Globus pallidus (tissue), 1 donor: Measurements from ENCODE around the gene CAB39.

Experiments
- DNase-seq: peaks from one replicate; pipeline ENCODE4 v3.0.0-alpha.2; 2015; ENCODE audit warnings: low spot score

CAB39 gene

GRCh38 chr2:230821261-230821990 lies 108.8 kb downstream of the CAB39 start:
- no peak for DNase-seq

- no peak for DNase-seq
Observed at GRCh38 chr2:230821991-230822520, 109.4 kb downstream of the CAB39 start.

GRCh38 chr2:230823264-230823964 lies 110.8 kb downstream of the CAB39 start:
- no peak for DNase-seq

GRCh38 chr2:230824406-230824978 lies 111.8 kb downstream of the CAB39 start:
- DNase-seq, result peak; percentile 77

GRCh38 chr2:230825354-230825753 lies 112.7 kb downstream of the CAB39 start:
- no peak for DNase-seq

GRCh38 chr2:230827774-230828271 lies 115.2 kb downstream of the CAB39 start:
- no peak for DNase-seq

- no peak for DNase-seq
Observed at GRCh38 chr2:230828272-230828961, 115.8 kb downstream of the CAB39 start.

GRCh38 chr2:230829293-230829692 lies 116.7 kb downstream of the CAB39 start:
- no peak for DNase-seq

- no peak for DNase-seq
Observed at GRCh38 chr2:230829959-230830358, 117.3 kb downstream of the CAB39 start.

GRCh38 chr2:230830428-230830827 lies 117.8 kb downstream of the CAB39 start:
- no peak for DNase-seq

GRCh38 chr2:230840301-230840700 lies 127.7 kb downstream of the CAB39 start:
- no peak for DNase-seq

GRCh38 chr2:230842473-230842872 lies 129.8 kb downstream of the CAB39 start:
- no peak for DNase-seq

- no peak for DNase-seq
Observed at GRCh38 chr2:230843132-230843531, 130.5 kb downstream of the CAB39 start.

GRCh38 chr2:230846360-230846759 lies 133.7 kb downstream of the CAB39 start:
- DNase-seq, result no peak

GRCh38 chr2:230847883-230848388 lies 135.3 kb downstream of the CAB39 start:
- peak; percentile 47 for DNase-seq

- DNase-seq, result no peak
Observed at GRCh38 chr2:230849633-230850357, 137.2 kb downstream of the CAB39 start.

GRCh38 chr2:230850358-230850658 lies 137.7 kb downstream of the CAB39 start:
- DNase-seq, result no peak

- DNase-seq, result no peak
Observed at GRCh38 chr2:230852113-230852512, 139.5 kb downstream of the CAB39 start.

GRCh38 chr2:230861552-230862255 lies 149.1 kb downstream of the CAB39 start:
- no peak for DNase-seq

- no peak for DNase-seq
Observed at GRCh38 chr2:230862292-230862691, 149.7 kb downstream of the CAB39 start.

- DNase-seq, result no peak
Observed at GRCh38 chr2:230863031-230863430, 150.4 kb downstream of the CAB39 start.
